WI38 (cell line): ENCODE measurements around the gene CNDP2.
A peak's percentile ranks its signal among the peaks of the same experiment; 100 is the strongest.

Source experiments
- H3K4me3 ChIP-seq: 2 replicates; pipeline ENCODE4 v1.5.1; 2011; ENCODE audit warnings: low read depth, mild to moderate bottlenecking, control low read depth, low read length
- CTCF ChIP-seq: IDR thresholded peaks from 2 replicates; pipeline ENCODE4 v1.5.1; 2012; ENCODE audit warnings: low read depth, mild to moderate bottlenecking, control low read depth, low read length

CNDP2 gene

GRCh38 chr18:74472312-74472711 lies 23.9 kb upstream of the CNDP2 start:
- TF ChIP-seq CTCF: no peak
- H3K4me3 ChIP-seq: no peak overlapping the region

- H3K4me3 ChIP-seq: no peak overlapping the region
- TF ChIP-seq CTCF: no peak
Measured at GRCh38 chr18:74473976-74474640, 22.1 kb upstream of the CNDP2 start.

- TF ChIP-seq CTCF: peak; percentile 80
- H3K4me3 ChIP-seq: no peak overlapping the region
Measured at GRCh38 chr18:74476140-74476539, 20.0 kb upstream of the CNDP2 start.

- no peak overlapping the region for H3K4me3 ChIP-seq
- TF ChIP-seq CTCF: no peak
Measured at GRCh38 chr18:74477771-74478170, 18.4 kb upstream of the CNDP2 start.

GRCh38 chr18:74478316-74478715 lies 17.8 kb upstream of the CNDP2 start:
- H3K4me3 ChIP-seq: no peak overlapping the region
- TF ChIP-seq CTCF: no peak

- no peak for TF ChIP-seq CTCF
Measured at GRCh38 chr18:74478880-74479279, 17.3 kb upstream of the CNDP2 start.

GRCh38 chr18:74479486-74480148 lies 16.5 kb upstream of the CNDP2 start:
- H3K4me3 ChIP-seq: no peak overlapping the region
- TF ChIP-seq CTCF: no peak

More at GRCh38 chr18:74478880-74479279, 17.3 kb upstream of the CNDP2 start:
- no peak overlapping the region for H3K4me3 ChIP-seq
